ENCODE measurements around the gene CXCL8.
A peak's percentile ranks its signal among the peaks of the same experiment; 100 is the strongest.
"Not testable (repeated sequence)": the region's sequence is repeated elsewhere in the genome, so short reads cannot be mapped to it uniquely, and the experiment has no call there.

Gene CXCL8

GRCh38 chr4:73740353-73740778 lies at the start of gene CXCL8:
CXCL8 (plus strand) TSS chr4:73740569; CDS start chr4:73740659, 90 bp downstream.
- peak; percentile 52 for DNase-seq

- not testable (repeated sequence) for DNase-seq
Measured at GRCh38 chr4:73691201-73691600, 49.2 kb upstream of the CXCL8 start.

GRCh38 chr4:73691759-73692158 lies 48.6 kb upstream of the CXCL8 start:
- DNase-seq, result no peak

- DNase-seq, result no peak
Measured at GRCh38 chr4:73692254-73692653, 48.1 kb upstream of the CXCL8 start.

- no peak for DNase-seq
Measured at GRCh38 chr4:73692701-73693100, 47.7 kb upstream of the CXCL8 start.

- DNase-seq, result no peak
Measured at GRCh38 chr4:73693811-73694210, 46.6 kb upstream of the CXCL8 start.

- no peak for DNase-seq
Measured at GRCh38 chr4:73698217-73698616, 42.2 kb upstream of the CXCL8 start.

GRCh38 chr4:73701116-73701515 lies 39.3 kb upstream of the CXCL8 start:
- no peak for DNase-seq

GRCh38 chr4:73702796-73703287 lies 37.5 kb upstream of the CXCL8 start:
- no peak for DNase-seq

- DNase-seq, result no peak
Measured at GRCh38 chr4:73703320-73703719, 37.0 kb upstream of the CXCL8 start.

GRCh38 chr4:73704314-73705055 lies 35.9 kb upstream of the CXCL8 start:
- DNase-seq, result peak; percentile 18

- DNase-seq, result no peak
Measured at GRCh38 chr4:73705056-73705432, 35.3 kb upstream of the CXCL8 start.

- no peak for DNase-seq
Measured at GRCh38 chr4:73705721-73706120, 34.6 kb upstream of the CXCL8 start.

- DNase-seq, result no peak
Measured at GRCh38 chr4:73706811-73707210, 33.6 kb upstream of the CXCL8 start.

- no peak for DNase-seq
Measured at GRCh38 chr4:73707269-73707875, 33.0 kb upstream of the CXCL8 start.

- no peak for DNase-seq
Measured at GRCh38 chr4:73707918-73708577, 32.3 kb upstream of the CXCL8 start.

- DNase-seq, result no peak
Measured at GRCh38 chr4:73709451-73710033, 30.8 kb upstream of the CXCL8 start.

- no peak for DNase-seq
Measured at GRCh38 chr4:73710094-73710493, 30.3 kb upstream of the CXCL8 start.

- DNase-seq, result no peak
Measured at GRCh38 chr4:73711989-73712388, 28.4 kb upstream of the CXCL8 start.

GRCh38 chr4:73713650-73714049 lies 26.7 kb upstream of the CXCL8 start:
- DNase-seq, result no peak

- DNase-seq, result no peak
Measured at GRCh38 chr4:73714647-73715046, 25.7 kb upstream of the CXCL8 start.

- DNase-seq, result no peak
Measured at GRCh38 chr4:73715659-73716058, 24.7 kb upstream of the CXCL8 start.
